HFF-Myc (cell line): ENCODE data around the gene CYP2J2.
A peak's percentile ranks its signal among the peaks of the same experiment; 100 is the strongest.

Experiments
- DNase-seq: peaks from one replicate; pipeline ENCODE4 v3.0.0-alpha.2; 2011; ENCODE audit warnings: low read depth; ENCODE audit errors: extremely low read depth
- H3K4me3 ChIP-seq: replicated peaks from 2 replicates; pipeline ENCODE4 v1.5.1; 2011; ENCODE audit warnings: low read depth, mild to moderate bottlenecking, control low read depth, low read length
- TF ChIP-seq, protein P1 (sequence below): IDR thresholded peaks from 2 replicates; pipeline ENCODE4 v1.5.1; 2012; ENCODE audit warnings: mild to moderate bottlenecking, low read depth, low read length, control low read depth; ENCODE audit errors: missing control alignments

Gene CYP2J2

DNA sequence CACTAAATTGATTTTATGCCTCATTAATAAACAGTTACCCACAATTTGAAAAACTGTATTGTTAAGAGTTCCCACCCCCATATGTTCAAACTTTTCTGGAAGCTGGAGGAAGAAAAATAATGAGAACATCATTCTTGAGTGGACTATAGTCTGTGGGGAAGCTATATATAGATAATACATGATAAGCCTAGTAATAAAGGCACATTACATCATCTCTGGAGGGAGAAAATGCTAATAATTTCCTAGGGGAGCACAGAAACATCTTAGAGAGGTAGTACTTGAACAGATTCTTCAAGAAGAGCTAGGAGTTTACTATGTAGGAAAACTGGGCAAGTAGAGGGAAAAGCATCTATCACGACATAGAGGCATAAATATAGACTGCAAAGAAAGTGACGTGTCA lies 19.6 kb downstream of the CYP2J2 start:
- H3K4me3 ChIP-seq: no peak overlapping the region
- no peak for DNase-seq
- TF ChIP-seq, protein P1, sequence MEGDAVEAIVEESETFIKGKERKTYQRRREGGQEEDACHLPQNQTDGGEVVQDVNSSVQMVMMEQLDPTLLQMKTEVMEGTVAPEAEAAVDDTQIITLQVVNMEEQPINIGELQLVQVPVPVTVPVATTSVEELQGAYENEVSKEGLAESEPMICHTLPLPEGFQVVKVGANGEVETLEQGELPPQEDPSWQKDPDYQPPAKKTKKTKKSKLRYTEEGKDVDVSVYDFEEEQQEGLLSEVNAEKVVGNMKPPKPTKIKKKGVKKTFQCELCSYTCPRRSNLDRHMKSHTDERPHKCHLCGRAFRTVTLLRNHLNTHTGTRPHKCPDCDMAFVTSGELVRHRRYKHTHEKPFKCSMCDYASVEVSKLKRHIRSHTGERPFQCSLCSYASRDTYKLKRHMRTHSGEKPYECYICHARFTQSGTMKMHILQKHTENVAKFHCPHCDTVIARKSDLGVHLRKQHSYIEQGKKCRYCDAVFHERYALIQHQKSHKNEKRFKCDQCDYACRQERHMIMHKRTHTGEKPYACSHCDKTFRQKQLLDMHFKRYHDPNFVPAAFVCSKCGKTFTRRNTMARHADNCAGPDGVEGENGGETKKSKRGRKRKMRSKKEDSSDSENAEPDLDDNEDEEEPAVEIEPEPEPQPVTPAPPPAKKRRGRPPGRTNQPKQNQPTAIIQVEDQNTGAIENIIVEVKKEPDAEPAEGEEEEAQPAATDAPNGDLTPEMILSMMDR: no peak

DNA sequence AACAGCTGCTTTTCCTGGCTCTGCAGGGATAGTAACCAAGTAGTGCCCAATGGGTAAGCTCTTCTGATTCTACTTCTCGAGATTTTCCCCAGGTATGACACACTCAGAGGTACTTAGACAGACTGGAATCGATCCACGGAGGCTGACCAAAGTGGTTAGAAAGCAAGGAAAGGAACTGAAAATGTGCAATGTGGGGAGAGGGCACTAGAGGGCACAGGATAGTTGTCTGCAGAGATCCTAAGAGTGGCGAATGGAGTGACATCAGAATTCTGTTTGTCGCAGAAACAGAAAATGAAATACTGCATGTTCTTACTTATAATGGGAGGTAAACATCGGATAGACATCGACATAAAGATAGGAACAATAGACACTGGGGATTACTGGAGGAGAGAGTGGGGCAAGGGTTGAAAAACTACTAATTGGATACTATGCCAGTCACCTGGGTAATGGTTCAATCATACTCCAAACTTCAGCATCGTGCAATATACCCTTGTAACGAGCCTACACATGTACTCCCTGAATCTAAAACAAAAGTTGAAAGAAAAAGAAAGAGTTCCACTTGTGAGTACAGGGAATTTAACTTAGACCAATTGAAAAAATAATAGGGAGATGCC lies 23.3 kb downstream of the CYP2J2 start:
- H3K4me3 ChIP-seq: no peak overlapping the region

DNA sequence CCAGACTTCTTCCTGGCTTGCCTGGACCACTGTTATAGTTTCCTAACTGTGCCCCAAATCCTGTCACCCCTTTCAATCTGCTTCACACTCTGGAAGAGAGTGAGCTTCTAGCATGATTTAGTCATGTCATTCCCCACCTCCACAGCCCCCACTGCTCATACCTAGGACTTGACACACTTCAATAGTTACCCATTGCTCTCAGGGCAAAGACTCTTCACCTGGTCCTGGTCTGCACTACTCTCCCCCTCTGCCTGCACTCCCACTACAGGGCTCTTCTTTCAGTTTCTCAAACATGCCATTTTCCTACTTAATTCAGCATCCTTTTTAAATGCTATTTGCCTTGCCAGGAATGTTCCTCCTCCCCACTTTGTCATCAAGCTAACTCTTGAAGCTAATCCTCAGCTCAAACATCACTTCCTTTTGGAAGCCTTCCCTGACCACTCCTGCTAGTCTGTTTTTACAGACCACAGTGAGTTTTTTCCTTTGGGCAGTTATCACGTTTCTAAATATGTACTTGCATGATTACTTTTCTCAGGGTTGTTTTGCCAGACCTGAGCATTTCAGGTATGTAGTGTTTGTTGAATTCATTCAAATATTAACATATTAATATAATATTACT lies 24.7 kb downstream of the CYP2J2 start:
- no peak for DNase-seq
- TF ChIP-seq, protein P1: no peak
- H3K4me3 ChIP-seq: no peak overlapping the region

More for the DNA sequence above, 23.3 kb downstream of the CYP2J2 start:
- TF ChIP-seq, protein P1: peak; percentile 44
- no peak for DNase-seq

- TF ChIP-seq, protein P1: no peak
- H3K4me3 ChIP-seq: no peak overlapping the region
- no peak for DNase-seq
Observed at GRCh38 chr1:59900640-59901039, 25.9 kb downstream of the CYP2J2 start.

- TF ChIP-seq, protein P1: no peak
- no peak overlapping the region for H3K4me3 ChIP-seq
- no peak for DNase-seq
Observed at GRCh38 chr1:59898927-59899326, 27.6 kb downstream of the CYP2J2 start.

GRCh38 chr1:59897165-59897564 lies 29.4 kb downstream of the CYP2J2 start:
- H3K4me3 ChIP-seq: no peak overlapping the region
- DNase-seq: no peak
- TF ChIP-seq, protein P1: no peak
